Measurements from ENCODE around the gene SORCS1. TPM values are rescaled to one million over a fixed set of nuclear protein-coding genes. Genes with fewer than 3 reads are reported as not detected.

SORCS1 gene
- total and polyA plus RNA-seq, 4 donors: 0.04 to 3.5 (median 0.05) TPM

- H3K4me3 ChIP-seq: no peak overlapping the region
- H3K27ac ChIP-seq (ENCODE audit: low read depth in 1 of 2, low read length in 1 of 2): no peak overlapping the region
- TF ChIP-seq CTCF (IDR thresholded peaks at IDR 0.05; ENCODE audit: control extremely low read depth, extremely low read depth): no peak
- H3K9me3 ChIP-seq (ENCODE audit: control insufficient read depth in 4 of 4, insufficient read depth in 3 of 4, low read length in 3 of 4): no peaks in the 10 kb centered on the region
- no peaks in the 10 kb centered on the region for H3K4me1 ChIP-seq (ENCODE audit: control insufficient read depth in 5 of 5, insufficient read depth in 5 of 5, low read length in 5 of 5)
- 44 to 74% methylated on average over 1 of the region's 1 CpG for WGBS, 2 donors
- H3K36me3 ChIP-seq (ENCODE audit: control insufficient read depth in 4 of 4, insufficient read depth in 4 of 4, low read length in 4 of 4): no peaks in the 10 kb centered on the region
- no peak for DNase-seq
- no peak overlapping the region for H3K9ac ChIP-seq (ENCODE audit: insufficient read depth in 1 of 2, low read length in 2 of 2)
- H3K27me3 ChIP-seq (ENCODE audit: control insufficient read depth in 3 of 3, insufficient read depth in 3 of 3, low read length in 2 of 3): no peaks in the 10 kb centered on the region
- ATAC-seq (ENCODE audit: insufficient read depth, low FRiP score): no peak
These were observed 364.7 kb downstream of the SORCS1 start for GRCh38 chr10:106799776-106800175.

GRCh38 chr10:106795619-106796018 is 368.9 kb downstream of the SORCS1 start:
- Histone ChIP-seq H3K36me3 (ENCODE audit: control insufficient read depth in 4 of 4, insufficient read depth in 4 of 4, low read length in 4 of 4) (no peaks in the 10 kb centered on the region), H3K4me3 (no peak overlapping the region), H3K27ac (ENCODE audit: low read depth in 1 of 2, low read length in 1 of 2) (no peak overlapping the region), H3K27me3 (ENCODE audit: control insufficient read depth in 3 of 3, insufficient read depth in 3 of 3, low read length in 2 of 3) (no peaks in the 10 kb centered on the region), H3K9ac (ENCODE audit: insufficient read depth in 1 of 2, low read length in 2 of 2) (no peak overlapping the region), H3K4me1 (ENCODE audit: control insufficient read depth in 5 of 5, insufficient read depth in 5 of 5, low read length in 5 of 5) (peaks cover 0 to 7% (median 6%) of the 10 kb centered on the region in 5 donors), H3K9me3 (ENCODE audit: control insufficient read depth in 4 of 4, insufficient read depth in 3 of 4, low read length in 3 of 4) (no peaks in the 10 kb centered on the region)
- DNase-seq (peak; percentile 47 to 78 (median 63)), ATAC-seq (ENCODE audit: insufficient read depth, low FRiP score) (no peak)
- 7 to 15% methylated on average over 4 of the region's 4 CpGs for WGBS, 2 donors
- no peak for TF ChIP-seq CTCF (IDR thresholded peaks at IDR 0.05; ENCODE audit: control extremely low read depth, extremely low read depth)

- Histone ChIP-seq H3K36me3 (ENCODE audit: control insufficient read depth in 4 of 4, insufficient read depth in 4 of 4, low read length in 4 of 4) (no peaks in the 10 kb centered on the region), H3K9me3 (ENCODE audit: control insufficient read depth in 4 of 4, insufficient read depth in 3 of 4, low read length in 3 of 4) (no peaks in the 10 kb centered on the region), H3K9ac (ENCODE audit: insufficient read depth in 1 of 2, low read length in 2 of 2) (no peak overlapping the region), H3K4me3 (no peak overlapping the region), H3K27ac (ENCODE audit: low read depth in 1 of 2, low read length in 1 of 2) (no peak overlapping the region), H3K27me3 (ENCODE audit: control insufficient read depth in 3 of 3, insufficient read depth in 3 of 3, low read length in 2 of 3) (no peaks in the 10 kb centered on the region), H3K4me1 (ENCODE audit: control insufficient read depth in 5 of 5, insufficient read depth in 5 of 5, low read length in 5 of 5) (peaks cover 0 to 7% (median 6%) of the 10 kb centered on the region in 5 donors)
- ATAC-seq (ENCODE audit: insufficient read depth, low FRiP score) (no peak), DNase-seq (peak in 2 of 3 donors; percentile 50 to 61)
- TF ChIP-seq CTCF (IDR thresholded peaks at IDR 0.05; ENCODE audit: control extremely low read depth, extremely low read depth): no peak
- 26 to 48% methylated on average over 1 of the region's 1 CpG for WGBS, 2 donors
These were observed 370.9 kb downstream of the SORCS1 start for GRCh38 chr10:106793617-106794016.

GRCh38 chr10:106789623-106790022 is 374.9 kb downstream of the SORCS1 start:
- WGBS, 2 donors: 65 to 77% methylated on average over 2 of the region's 2 CpGs
- TF ChIP-seq CTCF (IDR thresholded peaks at IDR 0.05; ENCODE audit: control extremely low read depth, extremely low read depth): no peak
- no peak for DNase-seq
- Histone ChIP-seq H3K36me3 (ENCODE audit: control insufficient read depth in 4 of 4, insufficient read depth in 4 of 4, low read length in 4 of 4) (no peaks in the 10 kb centered on the region), H3K27ac (ENCODE audit: low read depth in 1 of 2, low read length in 1 of 2) (no peak overlapping the region), H3K27me3 (ENCODE audit: control insufficient read depth in 3 of 3, insufficient read depth in 3 of 3, low read length in 2 of 3) (no peaks in the 10 kb centered on the region), H3K4me1 (ENCODE audit: control insufficient read depth in 5 of 5, insufficient read depth in 5 of 5, low read length in 5 of 5) (peaks cover 0 to 7% (median 6%) of the 10 kb centered on the region in 5 donors), H3K9me3 (ENCODE audit: control insufficient read depth in 4 of 4, insufficient read depth in 3 of 4, low read length in 3 of 4) (no peaks in the 10 kb centered on the region), H3K4me3 (no peak overlapping the region), H3K9ac (ENCODE audit: insufficient read depth in 1 of 2, low read length in 2 of 2) (no peak overlapping the region)
- ATAC-seq (ENCODE audit: insufficient read depth, low FRiP score): no peak

All from lung (tissue), 12 donors.